ENCODE results near the gene SOX18.

DNA sequence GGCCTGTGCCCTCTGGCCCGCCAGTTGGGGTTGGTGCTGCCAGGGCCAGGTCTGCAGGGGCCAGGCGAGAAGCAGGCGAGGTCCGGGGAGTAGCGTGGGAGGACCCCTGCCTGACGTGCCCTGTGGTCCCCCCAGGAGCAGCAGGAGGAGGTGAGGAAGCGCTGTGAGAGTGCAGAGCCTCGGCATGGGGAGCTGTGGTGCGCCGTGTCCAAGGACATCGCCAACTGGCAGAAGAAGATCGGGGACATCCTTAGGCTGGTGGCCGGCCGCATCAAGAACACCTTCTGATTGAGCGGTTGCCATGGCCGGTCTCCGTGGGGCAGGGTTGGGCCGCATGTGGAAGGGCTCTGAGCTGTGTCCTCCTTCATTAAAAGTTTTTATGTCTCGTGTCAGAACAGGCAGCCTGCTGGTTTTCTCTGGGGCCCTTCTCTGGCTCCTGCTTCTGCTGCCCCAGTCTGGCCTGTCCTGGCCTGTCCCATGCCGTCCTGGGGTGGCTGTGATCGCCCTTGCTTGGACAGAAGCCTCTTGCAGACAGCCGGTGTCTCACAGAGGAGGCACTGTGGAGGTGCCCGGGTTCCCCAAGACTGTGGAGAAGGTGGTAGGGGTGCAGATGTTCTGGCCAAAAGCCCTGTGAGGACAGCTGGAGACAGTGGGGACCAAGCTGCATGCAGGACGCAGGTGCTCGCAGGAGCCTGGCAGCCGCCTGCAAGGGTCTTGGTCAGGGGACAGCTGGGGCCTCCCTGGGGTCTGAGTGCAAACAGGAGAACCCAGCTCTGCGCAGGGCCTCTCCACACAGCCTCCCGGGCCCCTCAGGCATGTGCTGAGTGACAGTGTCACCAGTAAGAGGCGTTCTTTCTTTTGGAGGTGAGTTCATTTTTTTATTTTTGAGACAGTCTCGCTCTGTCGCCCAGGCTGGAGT, 16.5 kb downstream of the SOX18 start:
- TF ChIP-seq POLR2A (IDR thresholded peaks at IDR 0.05): no peak
- TF ChIP-seq, protein P1, sequence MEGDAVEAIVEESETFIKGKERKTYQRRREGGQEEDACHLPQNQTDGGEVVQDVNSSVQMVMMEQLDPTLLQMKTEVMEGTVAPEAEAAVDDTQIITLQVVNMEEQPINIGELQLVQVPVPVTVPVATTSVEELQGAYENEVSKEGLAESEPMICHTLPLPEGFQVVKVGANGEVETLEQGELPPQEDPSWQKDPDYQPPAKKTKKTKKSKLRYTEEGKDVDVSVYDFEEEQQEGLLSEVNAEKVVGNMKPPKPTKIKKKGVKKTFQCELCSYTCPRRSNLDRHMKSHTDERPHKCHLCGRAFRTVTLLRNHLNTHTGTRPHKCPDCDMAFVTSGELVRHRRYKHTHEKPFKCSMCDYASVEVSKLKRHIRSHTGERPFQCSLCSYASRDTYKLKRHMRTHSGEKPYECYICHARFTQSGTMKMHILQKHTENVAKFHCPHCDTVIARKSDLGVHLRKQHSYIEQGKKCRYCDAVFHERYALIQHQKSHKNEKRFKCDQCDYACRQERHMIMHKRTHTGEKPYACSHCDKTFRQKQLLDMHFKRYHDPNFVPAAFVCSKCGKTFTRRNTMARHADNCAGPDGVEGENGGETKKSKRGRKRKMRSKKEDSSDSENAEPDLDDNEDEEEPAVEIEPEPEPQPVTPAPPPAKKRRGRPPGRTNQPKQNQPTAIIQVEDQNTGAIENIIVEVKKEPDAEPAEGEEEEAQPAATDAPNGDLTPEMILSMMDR (IDR thresholded peaks at IDR 0.05): no peak
- TF ChIP-seq POLR2AphosphoS5 (IDR thresholded peaks at IDR 0.05): no peak

Measured in gastroesophageal sphincter (tissue), 3 donors.